H1 (cell line): ENCODE measurements around the gene GRID1. TPM values are rescaled to one million over a fixed set of nuclear protein-coding genes. Genes with fewer than 3 reads are reported as not detected.

Experiments
- CTCF ChIA-PET: fragments of 300-600 bp; sonication (Branson Sonifier 250); formaldehyde crosslinking; loops from one replicate; lab custom pipeline; 2021; ENCODE audit not compliant: partially characterized antibody; lab: Charles Lee
- POLR2A ChIA-PET: fragments of 300-600 bp; sonication (Branson Sonifier 250); formaldehyde crosslinking; loops from one replicate; lab custom pipeline; 2021; ENCODE audit warnings: inconsistent platforms; ENCODE audit not compliant: partially characterized antibody; lab: Charles Lee
- DNase-seq, 2 experiments: peaks; one replicate each; pipeline versions ENCODE4 v3.0.0 to v3.0.0-alpha.2; 2010 to 2022; ENCODE audit warnings: low spot score in 2 of 2, low read depth in 1 of 2, mixed read lengths in 1 of 2
- FAIRE-seq: peaks from 2 replicates; lab custom pipeline; 2011; peaks lifted over from hg19 to GRCh38; lab: Jason Lieb, UNC
- H2AFZ ChIP-seq: 2 replicates; pipeline ENCODE4 v1.8.1; 2012; ENCODE audit warnings: low read length, inconsistent platforms
- H2AK5ac ChIP-seq: 2 replicates; pipeline ENCODE4 v1.6.1; 2013; ENCODE audit warnings: low read depth, low read length
- H2BK120ac ChIP-seq: replicated peaks from 2 replicates; pipeline ENCODE3; 2013; ENCODE audit warnings: low read depth, low read length, inconsistent platforms
- H2BK12ac ChIP-seq: 2 replicates; pipeline ENCODE4 v1.6.1; 2013; ENCODE audit warnings: low read depth, low read length
- H2BK15ac ChIP-seq: 2 replicates; pipeline ENCODE4 v1.6.1; 2013; ENCODE audit warnings: low read length
- H2BK20ac ChIP-seq: 2 replicates; pipeline ENCODE4 v1.6.1; 2013; ENCODE audit warnings: low read length
- H2BK5ac ChIP-seq: 2 replicates; pipeline ENCODE4 v1.6.1; 2013; ENCODE audit warnings: low read depth, low read length
- H3K14ac ChIP-seq: 2 replicates; pipeline ENCODE4 v1.6.1; 2013; ENCODE audit warnings: inconsistent platforms; ENCODE audit not compliant: insufficient read length
- H3K18ac ChIP-seq: 2 replicates; pipeline ENCODE4 v1.6.1; 2013; ENCODE audit warnings: low read length; ENCODE audit errors: extremely low read depth
- H3K23ac ChIP-seq: 2 replicates; pipeline ENCODE4 v1.6.1; 2013; ENCODE audit warnings: inconsistent platforms; ENCODE audit not compliant: insufficient read length
- H3K23me2 ChIP-seq: 2 replicates; pipeline ENCODE4 v1.6.1; 2013; ENCODE audit warnings: low read depth, low read length
- H3K27ac ChIP-seq: 2 replicates; pipeline ENCODE4 v1.6.1; 2011; ENCODE audit warnings: low read depth, low read length, inconsistent platforms
- H3K27me3 ChIP-seq, 4 experiments: replicated peaks in 1 of 4; 1 replicate in 1 of 4; 2 replicates in 3 of 4; pipeline versions ENCODE4 v1.6.1 to v1.8.1; 2011 to 2013; ENCODE audit warnings: low read length in 3 of 4, mild to moderate bottlenecking in 3 of 4, inconsistent platforms in 2 of 4, mixed read lengths in 2 of 4, moderate library complexity in 1 of 4; ENCODE audit not compliant: control insufficient read depth in 3 of 4, insufficient read depth in 3 of 4; ENCODE audit errors: extremely low read depth in 1 of 4
- H3K36me3 ChIP-seq, 4 experiments: 2 replicates each; pipeline versions ENCODE4 v1.6.1 to v1.8.1; 2011 to 2013; ENCODE audit warnings: mild to moderate bottlenecking in 4 of 4, low read length in 3 of 4, moderate library complexity in 2 of 4, control low read depth in 1 of 4, inconsistent platforms in 1 of 4; ENCODE audit not compliant: insufficient read depth in 4 of 4, control insufficient read depth in 2 of 4
- H3K4ac ChIP-seq: replicated peaks from 2 replicates; pipeline ENCODE3; 2013; ENCODE audit warnings: low read length, low read depth, mixed read lengths, inconsistent platforms; ENCODE audit not compliant: insufficient read length
- H3K4me1 ChIP-seq, 4 experiments: replicated peaks in 1 of 4; 1 replicate in 1 of 4; 2 replicates in 3 of 4; pipeline versions ENCODE4 v1.6.1 to v1.8.1; 2011 to 2013; ENCODE audit warnings: low read length in 3 of 4, inconsistent platforms in 2 of 4, mixed read lengths in 1 of 4; ENCODE audit not compliant: insufficient read depth in 4 of 4, control insufficient read depth in 3 of 4
- H3K4me2 ChIP-seq, 2 experiments: 2 replicates each; pipeline versions ENCODE4 v1.6.1 to v1.8.1; 2011 to 2013; ENCODE audit warnings: low read depth in 2 of 2, low read length in 2 of 2, control low read depth in 1 of 2, inconsistent platforms in 1 of 2, mild to moderate bottlenecking in 1 of 2; ENCODE audit not compliant: insufficient read depth in 1 of 2
- H3K4me3 ChIP-seq, 4 experiments: fragments of 200-600, 300-600 bp in 1 of 4; sonication (generic), shearing (Covaris generic), sonication (Bioruptor Twin) in 1 of 4; 2 replicates each; pipeline versions ENCODE4 v1.5.1 to v1.8.1; 2011 to 2016; ENCODE audit warnings: low read length in 4 of 4, low read depth in 3 of 4, control low read depth in 2 of 4, inconsistent platforms in 2 of 4, mild to moderate bottlenecking in 2 of 4, mixed read lengths in 1 of 4, moderate library complexity in 1 of 4; ENCODE audit not compliant: insufficient read depth in 2 of 4; ENCODE audit errors: extremely low read depth in 1 of 4
- H3K56ac ChIP-seq: replicated peaks from 2 replicates; pipeline ENCODE3; 2013; ENCODE audit warnings: low read depth, mild to moderate bottlenecking, mixed read lengths, low read length, inconsistent platforms; ENCODE audit not compliant: insufficient read length
- H3K79me1 ChIP-seq: 2 replicates; pipeline ENCODE4 v1.6.1; 2013; ENCODE audit warnings: low read depth, low read length, control low read depth
- H3K79me2 ChIP-seq, 2 experiments: 2 replicates each; pipeline versions ENCODE4 v1.6.1 to v1.8.1; 2012 to 2013; ENCODE audit warnings: low read length in 2 of 2, mild to moderate bottlenecking in 2 of 2, inconsistent platforms in 1 of 2; ENCODE audit not compliant: insufficient read depth in 2 of 2, control insufficient read depth in 1 of 2
- H3K9ac ChIP-seq, 4 experiments: replicated peaks in 1 of 4; 1 replicate in 1 of 4; 2 replicates in 3 of 4; pipeline versions ENCODE4 v1.6.1 to v1.8.1; 2011 to 2013; ENCODE audit warnings: low read depth in 3 of 4, low read length in 3 of 4, control low read depth in 2 of 4, mild to moderate bottlenecking in 2 of 4, moderate library complexity in 2 of 4, inconsistent platforms in 1 of 4; ENCODE audit errors: extremely low read depth in 1 of 4
- H3K9me3 ChIP-seq, 2 experiments: 2 replicates each; pipeline versions ENCODE4 v1.6.1 to v1.8.1; 2012 to 2013; ENCODE audit warnings: mild to moderate bottlenecking in 2 of 2, moderate library complexity in 2 of 2, control low read depth in 1 of 2, inconsistent platforms in 1 of 2, low read depth in 1 of 2, low read length in 1 of 2, mixed read lengths in 1 of 2; ENCODE audit not compliant: insufficient read depth in 2 of 2
- H4K20me1 ChIP-seq, 2 experiments: replicated peaks in 1 of 2; 2 replicates each; pipeline versions ENCODE3 to v1.8.1; 2011 to 2013; ENCODE audit warnings: inconsistent platforms in 2 of 2, low read length in 2 of 2, mild to moderate bottlenecking in 1 of 2; ENCODE audit not compliant: insufficient read depth in 2 of 2, control insufficient read depth in 1 of 2
- H4K5ac ChIP-seq: 2 replicates; pipeline ENCODE4 v1.6.1; 2013; ENCODE audit warnings: low read length, low read depth, mixed read lengths, inconsistent platforms; ENCODE audit not compliant: insufficient read length
- H4K8ac ChIP-seq: 2 replicates; pipeline ENCODE4 v1.8.0; 2013; ENCODE audit warnings: mild to moderate bottlenecking, moderate library complexity, low read length, inconsistent platforms; ENCODE audit not compliant: insufficient read depth; ENCODE audit errors: extremely low read depth
- H4K91ac ChIP-seq: replicated peaks from 2 replicates; pipeline ENCODE3; 2013; ENCODE audit warnings: low read length, mixed read lengths, inconsistent platforms; ENCODE audit not compliant: insufficient read length
- FOSL1 ChIP-seq: IDR thresholded peaks from 2 replicates; pipeline ENCODE4 v1.6.1; 2011; ENCODE audit warnings: mild to moderate bottlenecking, low read depth, low read length, moderate library complexity; ENCODE audit not compliant: insufficient read depth
- SP4 ChIP-seq: IDR thresholded peaks from 2 replicates; pipeline ENCODE4 v1.6.1; 2012; ENCODE audit warnings: low read length, inconsistent platforms
- WGBS, 2 experiments: shearing (Covaris generic) in 1 of 2; methylation state at CpG; one replicate each; pipeline versions ENCODE4 v1.1.6 to v1.1.7; 2013 to 2015; ENCODE audit warnings: low lambda C conversion rate in 2 of 2, mixed read lengths in 2 of 2, inconsistent platforms in 1 of 2, low coverage in 1 of 2, missing lambda C conversion rate in 1 of 2; ENCODE audit not compliant: insufficient replicate concordance in 2 of 2, insufficient coverage in 1 of 2, insufficient read length in 1 of 2; ENCODE audit errors: extremely low coverage in 1 of 2, missing lambda C conversion rate in 1 of 2; 5-methylcytosine and 5-hydroxymethylcytosine counted together
- polyA plus RNA-seq, 7 experiments: library from polyadenylated mRNA; depleted of rRNA in 3 of 7; stranded (reverse) in 5 of 7; unstranded in 2 of 7; fragments of >200 nt in 5 of 7; fragments of 200-250 nt in 2 of 7; gene quantifications; 1 replicate in 5 of 7; 2 replicates in 1 of 7; 4 replicates in 1 of 7; pipeline versions ENCODE4 v1.2.1 to v1.2.3, GENCODE V29; 2011 to 2013; ENCODE audit warnings: missing spikeins in 2 of 7, mixed read lengths in 2 of 7
- total RNA-seq: library from RNA; stranded (reverse); fragmentation: NEBNext Ultra II Directional; extraction: Animal tissue kit (Norgen Biotek cat#: 25700); gene quantifications from 2 replicates; pipeline ENCODE4 v1.2.1, GENCODE V29; 2021

Gene GRID1
- total and polyA plus RNA-seq, 2 of the 8 experiments (the other 6 are each of a cell fraction or from before 2014, with no cell fraction given): 0.22 to 0.30 TPM

DNA sequence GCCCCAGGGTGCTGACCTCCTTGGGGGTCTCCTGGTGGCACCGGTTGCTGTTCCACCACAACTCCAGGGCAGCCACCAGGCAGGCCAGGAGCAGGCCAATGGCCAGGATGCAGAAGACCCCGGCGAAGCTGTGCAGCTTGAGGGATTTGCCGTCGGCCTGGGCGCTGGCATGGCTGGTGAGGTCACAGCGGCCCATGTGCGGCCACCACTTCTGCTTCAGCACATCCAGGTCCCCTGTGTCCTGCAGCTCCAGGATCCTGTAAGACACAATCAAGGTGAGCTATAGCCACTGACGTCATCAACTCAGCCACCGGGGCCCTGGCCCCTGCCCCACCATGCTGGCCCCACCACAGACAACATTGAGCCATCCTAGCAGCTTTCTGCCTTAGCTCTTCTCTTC lies 753.2 kb downstream of the GRID1 start:
- Histone ChIP-seq H3K9ac (no peak overlapping the region), H2BK120ac (no peak overlapping the region), H3K18ac (no peak overlapping the region), H2BK20ac (no peak overlapping the region), H2BK5ac (no peak overlapping the region), H3K79me2 (no peaks in the 10 kb centered on the region), H3K27ac (no peak overlapping the region), H3K23me2 (no peaks in the 10 kb centered on the region), H2BK12ac (no peak overlapping the region), H3K56ac (no peak overlapping the region), H3K4me2 (no peak overlapping the region), H3K36me3 (no peaks in the 10 kb centered on the region), H3K79me1 (no peaks in the 10 kb centered on the region), H4K5ac (no peak overlapping the region), H3K9me3 (no peaks in the 10 kb centered on the region), H4K91ac (no peak overlapping the region), H2AFZ (no peak overlapping the region), H3K23ac (no peak overlapping the region), H2AK5ac (no peak overlapping the region), H4K20me1 (no peaks in the 10 kb centered on the region), H3K4me3 (no peak overlapping the region), H3K4me1 (no peaks in the 10 kb centered on the region), H3K14ac (no peak overlapping the region), H2BK15ac (no peak overlapping the region), H3K27me3 (no peaks in the 10 kb centered on the region), H3K4ac (no peak overlapping the region), H4K8ac (no peak overlapping the region; the same call in 1 of the 2 replicates)
- no peak for FAIRE-seq
- ChIA-PET POLR2A (no interaction called here), CTCF (interaction anchor here (0.7 to 3.2 kb wide), 15 partner anchors 7 to 402 kb away, joined by 3 to 19 read pairs (median 3); no protein-coding TSS in a partner anchor)
- DNase-seq: peak in 1 of 2 experiments; percentile 26
- TF ChIP-seq SP4 (no peak), FOSL1 (no peak)
- WGBS, 2 experiments: 96% methylated on average over 10 of the region's 10 CpGs; no CpG with 5 or more reads in 1 of the 2 experiments
